GM21528 (cell line): Measurements from ENCODE around the gene LTBP1.
"Not testable (repeated sequence)": the region's sequence is repeated elsewhere in the genome, so short reads cannot be mapped to it uniquely, and the experiment has no call there.

Experiments
- ATAC-seq: cut with Tn5 transposase; IDR thresholded peaks from one replicate; pipeline ENCODE4 v1.9.1; 2021; ENCODE audit warnings: mild to moderate bottlenecking, moderate library complexity; ENCODE audit not compliant: unreplicated experiment, low FRiP score

The LTBP1 gene

GRCh38 chr2:33363325-33364298 is 416.9 kb downstream of the LTBP1 start:
- no peak for ATAC-seq

GRCh38 chr2:33365264-33365970 is 418.7 kb downstream of the LTBP1 start:
- no peak for ATAC-seq

- ATAC-seq = no peak
These were observed 419.7 kb downstream of the LTBP1 start for GRCh38 chr2:33366473-33366872.

GRCh38 chr2:33368524-33368923 is 421.8 kb downstream of the LTBP1 start:
- ATAC-seq = not testable (repeated sequence)

- no peak for ATAC-seq
These were observed 422.4 kb downstream of the LTBP1 start for GRCh38 chr2:33369191-33369590.

- ATAC-seq = no peak
These were observed 424.0 kb downstream of the LTBP1 start for GRCh38 chr2:33370636-33371265.

- ATAC-seq = no peak
These were observed 424.7 kb downstream of the LTBP1 start for GRCh38 chr2:33371304-33372090.

- peak; percentile 57 for ATAC-seq
These were observed 426.3 kb downstream of the LTBP1 start for GRCh38 chr2:33372940-33373553.

- ATAC-seq = no peak
These were observed 427.2 kb downstream of the LTBP1 start for GRCh38 chr2:33373986-33374385.

- ATAC-seq = no peak
These were observed 428.3 kb downstream of the LTBP1 start for GRCh38 chr2:33375054-33375453.

GRCh38 chr2:33377048-33377447 is 430.3 kb downstream of the LTBP1 start:
- no peak for ATAC-seq

- ATAC-seq = no peak
These were observed 431.9 kb downstream of the LTBP1 start for GRCh38 chr2:33378556-33379210.

- no peak for ATAC-seq
These were observed 433.4 kb downstream of the LTBP1 start for GRCh38 chr2:33380001-33380609.

- no peak for ATAC-seq
These were observed 434.0 kb downstream of the LTBP1 start for GRCh38 chr2:33380719-33381118.

- no peak for ATAC-seq
These were observed 434.6 kb downstream of the LTBP1 start for GRCh38 chr2:33381301-33381858.

GRCh38 chr2:33383855-33384598 is 437.3 kb downstream of the LTBP1 start:
- ATAC-seq = no peak

- no peak for ATAC-seq
These were observed 437.8 kb downstream of the LTBP1 start for GRCh38 chr2:33384599-33384961.

- ATAC-seq = no peak
These were observed 442.2 kb downstream of the LTBP1 start for GRCh38 chr2:33388996-33389395.
